GM21825 (cell line): ENCODE data around the gene SNAPC3.
"Not testable (repeated sequence)": the region's sequence is repeated elsewhere in the genome, so short reads cannot be mapped to it uniquely, and the experiment has no call there.

Experiments
- ATAC-seq: cut with Tn5 transposase; IDR thresholded peaks from one replicate; pipeline ENCODE4 v1.9.1; 2021; ENCODE audit warnings: mild to moderate bottlenecking, moderate library complexity; ENCODE audit not compliant: unreplicated experiment

SNAPC3 gene

GRCh38 chr9:15422372-15423230, at the start of gene SNAPC3:
Gene SNAPC3, plus strand, starts transcription at chr9:15422876. Its CDS starts 4 bp downstream, at chr9:15422880.
- peak; percentile 96 for ATAC-seq

DNA sequence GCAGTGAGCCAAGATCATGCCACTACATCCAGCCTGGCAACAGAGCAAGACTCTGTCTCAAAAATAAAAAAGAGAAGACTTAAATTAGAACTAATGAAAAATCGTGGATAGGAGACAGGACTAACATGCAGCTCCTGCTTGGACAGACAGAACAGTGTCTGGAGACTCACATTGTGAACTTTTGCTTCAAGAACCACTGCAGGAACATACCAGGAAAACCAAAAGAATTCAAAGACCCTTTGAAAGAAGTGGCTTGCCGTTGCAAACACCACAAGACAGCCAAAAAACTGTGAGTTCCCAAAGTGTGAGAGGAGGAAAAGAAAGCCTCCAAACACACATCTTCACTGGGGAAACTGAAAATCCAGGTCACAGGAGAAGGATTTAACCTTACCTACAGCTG, 48.8 kb upstream of the SNAPC3 start:
- ATAC-seq: no peak

- no peak for ATAC-seq
Observed at GRCh38 chr9:15374310-15374709, 48.4 kb upstream of the SNAPC3 start.

GRCh38 chr9:15374825-15375224, 47.9 kb upstream of the SNAPC3 start:
- ATAC-seq: no peak

DNA sequence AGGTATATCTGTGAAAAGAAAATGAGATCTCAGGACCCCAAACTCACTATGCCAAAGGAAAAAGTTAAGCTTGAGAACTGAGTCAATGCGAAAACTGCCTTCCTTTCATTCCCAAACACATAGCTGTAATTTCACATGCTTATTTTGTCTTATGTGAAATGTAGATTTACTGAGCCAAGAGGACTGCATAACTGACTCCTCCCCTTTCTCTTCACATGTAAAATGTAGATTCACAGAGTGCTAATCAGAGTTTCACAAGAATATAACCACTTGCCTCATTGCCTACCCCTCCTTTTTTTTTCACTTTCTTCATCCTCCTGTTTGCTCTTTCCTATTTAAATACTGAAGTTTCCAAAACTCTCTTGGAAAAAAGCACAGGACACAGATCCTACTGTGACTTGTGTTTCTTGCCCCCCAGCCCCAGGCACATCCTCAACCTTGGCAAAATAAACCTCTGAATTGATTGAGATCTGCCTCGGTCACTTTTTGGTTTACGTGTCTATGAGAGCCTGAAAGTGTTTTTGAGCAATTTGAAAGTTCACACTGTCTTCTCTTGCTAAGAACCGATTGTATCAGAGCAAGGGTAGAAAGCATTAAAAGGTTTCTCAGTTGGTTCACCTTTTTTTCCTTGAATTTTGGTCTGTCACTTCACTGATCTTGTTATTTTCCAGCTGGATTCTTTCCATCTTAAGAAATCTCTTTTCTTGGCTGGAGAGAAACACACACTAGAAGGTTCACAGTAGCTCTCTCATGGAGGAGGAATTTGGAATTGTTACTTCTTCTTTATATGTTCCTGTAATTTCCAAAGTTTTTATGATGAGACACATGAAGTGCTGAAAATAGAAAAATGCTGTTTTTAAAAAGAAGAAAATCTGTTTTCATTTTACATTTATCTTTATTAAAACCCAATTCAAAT, 44.8 kb upstream of the SNAPC3 start:
- ATAC-seq: no peak

GRCh38 chr9:15379317-15379716, 43.4 kb upstream of the SNAPC3 start:
- ATAC-seq: not testable (repeated sequence)

DNA sequence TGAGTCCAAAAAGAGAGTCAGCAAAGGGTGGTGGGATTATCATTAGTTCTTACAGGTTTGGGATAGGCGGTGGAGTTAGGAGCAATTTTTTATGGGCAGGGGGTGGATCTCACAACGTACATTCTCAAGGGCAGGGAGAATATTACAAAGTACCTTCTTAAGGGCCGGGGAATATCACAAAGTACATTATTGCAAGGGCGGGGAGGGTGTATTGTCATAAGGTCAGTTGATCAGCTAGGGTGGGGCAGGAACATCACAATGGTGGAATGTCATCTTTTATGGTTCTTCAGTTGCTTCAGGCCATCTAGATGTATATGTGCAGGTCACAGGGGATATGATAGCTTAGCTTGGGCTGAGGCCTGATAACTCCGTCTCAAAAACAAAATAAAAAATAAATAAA, 42.8 kb upstream of the SNAPC3 start:
- not testable (repeated sequence) for ATAC-seq

DNA sequence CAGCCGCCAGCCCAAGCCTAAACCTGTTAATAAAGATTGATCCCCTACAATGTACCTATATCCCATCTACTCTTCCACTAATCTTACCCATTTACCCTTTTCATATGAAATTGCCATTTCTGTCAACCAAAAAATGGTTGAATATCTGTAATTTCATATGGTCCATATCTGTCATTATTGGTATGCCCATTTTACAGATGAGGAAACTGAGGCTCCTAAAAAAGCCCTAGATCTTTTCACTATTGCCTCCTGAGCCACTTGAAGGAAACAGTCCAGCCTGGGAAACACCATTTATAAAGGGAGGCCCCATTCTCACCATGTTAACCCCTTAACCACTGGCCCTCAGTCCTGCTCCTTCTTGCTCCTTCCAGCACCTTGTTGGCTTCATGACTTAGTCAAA, 41.2 kb upstream of the SNAPC3 start:
- no peak for ATAC-seq

- ATAC-seq: no peak
Observed at GRCh38 chr9:15386465-15386864, 36.2 kb upstream of the SNAPC3 start.

DNA sequence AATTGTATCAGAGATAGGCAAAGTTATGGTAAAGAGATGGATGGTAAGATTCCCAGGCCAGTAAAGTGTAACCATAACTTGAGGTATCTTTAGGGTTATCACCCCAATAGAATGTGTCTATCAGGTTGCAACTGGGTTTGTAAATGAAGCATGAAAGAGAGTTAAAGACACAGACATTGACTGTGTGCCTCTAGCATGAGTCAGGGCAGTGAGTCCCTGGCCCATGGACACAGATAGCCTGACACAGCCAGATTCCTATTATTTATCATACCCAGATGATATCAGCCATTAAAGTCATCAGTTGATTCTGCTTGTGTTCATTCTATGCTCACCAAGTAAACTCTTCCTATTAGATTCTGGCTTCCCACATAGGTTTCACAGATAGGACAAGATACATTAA, 33.5 kb upstream of the SNAPC3 start:
- no peak for ATAC-seq

GRCh38 chr9:15389631-15390030, 33.0 kb upstream of the SNAPC3 start:
- ATAC-seq: no peak

DNA sequence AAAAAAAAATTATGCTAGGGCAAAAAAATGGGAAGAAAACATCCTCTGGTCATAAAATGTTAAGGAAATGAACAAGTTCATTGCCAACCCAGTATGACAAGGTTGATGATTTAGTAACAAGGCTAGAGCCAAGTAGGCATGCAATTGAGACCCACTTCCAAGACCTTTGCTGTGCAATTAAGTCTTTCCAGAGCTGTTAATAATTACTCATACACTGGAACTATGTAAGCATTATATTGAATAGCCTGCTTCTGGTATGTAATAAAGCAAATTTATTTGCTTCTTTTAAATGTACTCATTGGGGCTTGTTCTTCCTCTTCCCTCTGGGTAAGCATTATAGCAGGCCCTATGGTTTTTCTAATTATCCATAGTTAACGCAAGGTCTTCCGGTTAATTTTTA, 32.5 kb upstream of the SNAPC3 start:
- ATAC-seq: no peak

DNA sequence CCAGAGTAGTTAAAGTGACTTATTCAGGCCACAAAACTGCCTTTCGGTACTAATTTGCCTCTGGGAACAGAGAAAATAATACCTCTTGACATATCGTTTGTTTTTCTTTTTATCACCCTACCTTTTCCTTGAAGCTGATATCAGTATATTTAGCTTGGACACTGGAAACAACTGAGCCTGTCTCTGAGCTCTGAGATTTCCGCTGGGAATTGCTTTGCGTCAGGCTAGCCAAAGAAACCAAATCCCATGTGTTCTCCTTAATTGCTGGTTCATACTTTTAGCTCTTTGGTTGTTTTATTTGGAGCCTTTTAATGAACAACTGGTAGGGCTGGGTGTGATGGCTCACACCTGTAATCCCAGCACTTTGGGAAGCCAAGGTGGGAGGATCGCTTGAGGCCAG, 30.3 kb upstream of the SNAPC3 start:
- no peak for ATAC-seq

- no peak for ATAC-seq
Observed at GRCh38 chr9:15400281-15400941, 22.3 kb upstream of the SNAPC3 start.

DNA sequence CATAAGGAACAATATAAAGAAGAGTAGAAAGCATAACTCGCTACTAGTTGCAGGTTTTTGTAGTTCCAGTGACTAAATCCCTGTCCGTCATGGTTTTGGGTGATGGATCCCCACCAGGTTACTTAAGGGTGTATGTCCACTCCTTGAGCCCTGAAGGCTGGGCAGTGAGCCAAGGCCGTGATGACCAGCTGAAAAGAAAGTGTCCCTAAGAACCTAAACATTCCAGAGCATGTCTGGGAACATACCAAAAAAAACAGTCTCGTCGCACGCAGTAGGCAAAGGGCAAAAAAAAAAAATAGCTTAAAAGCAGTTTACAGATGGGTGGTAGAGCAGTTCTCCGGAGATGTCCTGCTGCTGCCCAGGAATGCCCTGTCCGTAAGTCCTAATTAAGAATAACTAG, 21.4 kb upstream of the SNAPC3 start:
- no peak for ATAC-seq

GRCh38 chr9:15403155-15403554, 19.5 kb upstream of the SNAPC3 start:
- no peak for ATAC-seq

GRCh38 chr9:15404171-15404570, 18.5 kb upstream of the SNAPC3 start:
- no peak for ATAC-seq

DNA sequence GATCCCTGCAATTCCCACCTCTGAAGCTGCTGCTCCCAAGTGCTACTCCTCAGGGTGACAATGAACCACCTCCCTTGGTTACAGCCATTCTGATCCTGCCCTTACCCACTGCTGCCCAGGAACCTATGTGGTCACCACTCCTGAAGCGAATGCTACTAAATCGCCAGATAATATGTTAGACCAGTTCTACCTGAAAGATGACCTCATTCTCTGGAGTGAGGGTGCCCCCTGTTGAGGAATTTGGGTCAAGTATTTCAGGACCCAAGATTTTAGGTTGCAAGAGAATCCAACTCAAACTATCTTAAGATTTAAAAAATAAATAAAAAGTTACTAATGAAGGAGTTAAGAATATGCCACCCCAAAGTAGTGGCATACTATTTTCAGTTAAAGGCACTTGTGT, 5.8 kb upstream of the SNAPC3 start:
- ATAC-seq: no peak

DNA sequence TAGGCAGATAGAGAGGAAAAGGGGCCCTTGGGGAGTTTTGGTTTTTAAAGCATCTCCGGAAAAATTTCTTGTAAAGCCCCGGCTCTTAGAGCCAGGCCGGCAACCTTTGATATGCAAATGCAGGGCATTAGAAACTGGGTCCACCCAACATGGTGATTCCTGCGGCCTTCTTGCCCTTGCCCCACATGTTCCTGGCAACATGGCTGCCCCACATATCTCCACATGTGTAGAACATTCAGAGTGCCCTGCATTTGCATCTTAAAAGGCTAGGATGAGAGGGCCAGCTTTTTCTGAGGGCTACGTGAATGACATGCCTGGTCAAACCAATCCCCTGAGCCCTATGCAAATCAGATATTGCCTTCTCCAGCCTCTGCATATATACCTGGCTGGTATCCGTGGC, 5.0 kb upstream of the SNAPC3 start:
- no peak for ATAC-seq

DNA sequence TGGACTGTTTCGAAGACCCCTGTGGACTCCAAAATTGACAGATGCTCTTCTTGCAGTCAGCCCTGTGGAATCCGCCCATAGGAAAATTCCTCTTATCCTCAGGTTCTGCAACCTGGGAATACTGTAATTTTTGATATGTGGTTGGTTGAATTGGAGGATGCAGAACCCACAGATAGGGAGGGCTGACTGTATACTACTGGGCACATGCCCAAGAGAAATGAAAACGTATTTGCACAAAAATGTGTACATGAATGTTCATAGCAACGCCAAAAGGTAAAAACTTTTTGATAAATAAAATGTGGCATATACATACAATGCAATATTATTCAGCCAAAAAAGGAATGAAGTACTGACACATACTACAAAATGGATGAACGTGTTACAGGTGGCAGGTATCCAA, 1.9 kb upstream of the SNAPC3 start:
- no peak for ATAC-seq

GRCh38 chr9:15421532-15421931, 1.1 kb upstream of the SNAPC3 start:
- ATAC-seq: no peak
